GM12874 (cell line): ENCODE measurements around the gene TBC1D22B.

ENCODE experiments used
- TF ChIP-seq, protein P1 (sequence below): IDR thresholded peaks from 2 replicates; pipeline ENCODE4 v1.5.1; 2011; ENCODE audit warnings: low read depth, mild to moderate bottlenecking, control low read depth, low read length, moderate library complexity; ENCODE audit not compliant: insufficient read depth

Gene TBC1D22B

DNA sequence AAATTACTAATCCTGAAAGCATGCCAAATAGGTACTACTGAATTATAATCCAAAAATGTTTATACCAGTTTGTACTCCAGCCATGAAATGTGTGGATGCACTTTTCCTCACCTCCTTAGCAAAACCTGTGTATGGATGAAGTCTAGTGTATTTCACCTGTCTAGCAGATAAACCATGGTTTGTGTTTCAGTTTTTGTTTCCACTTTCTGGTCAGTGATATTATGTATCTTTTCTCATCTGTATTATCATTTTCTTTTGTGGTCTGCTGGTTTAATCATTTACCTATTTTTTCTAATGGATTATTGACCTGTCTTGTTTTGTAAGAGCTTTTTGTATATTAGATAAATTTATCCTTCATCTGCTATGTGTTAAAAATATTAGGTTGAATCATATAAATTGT lies 41.4 kb downstream of the TBC1D22B start:
- TF ChIP-seq, protein P1, sequence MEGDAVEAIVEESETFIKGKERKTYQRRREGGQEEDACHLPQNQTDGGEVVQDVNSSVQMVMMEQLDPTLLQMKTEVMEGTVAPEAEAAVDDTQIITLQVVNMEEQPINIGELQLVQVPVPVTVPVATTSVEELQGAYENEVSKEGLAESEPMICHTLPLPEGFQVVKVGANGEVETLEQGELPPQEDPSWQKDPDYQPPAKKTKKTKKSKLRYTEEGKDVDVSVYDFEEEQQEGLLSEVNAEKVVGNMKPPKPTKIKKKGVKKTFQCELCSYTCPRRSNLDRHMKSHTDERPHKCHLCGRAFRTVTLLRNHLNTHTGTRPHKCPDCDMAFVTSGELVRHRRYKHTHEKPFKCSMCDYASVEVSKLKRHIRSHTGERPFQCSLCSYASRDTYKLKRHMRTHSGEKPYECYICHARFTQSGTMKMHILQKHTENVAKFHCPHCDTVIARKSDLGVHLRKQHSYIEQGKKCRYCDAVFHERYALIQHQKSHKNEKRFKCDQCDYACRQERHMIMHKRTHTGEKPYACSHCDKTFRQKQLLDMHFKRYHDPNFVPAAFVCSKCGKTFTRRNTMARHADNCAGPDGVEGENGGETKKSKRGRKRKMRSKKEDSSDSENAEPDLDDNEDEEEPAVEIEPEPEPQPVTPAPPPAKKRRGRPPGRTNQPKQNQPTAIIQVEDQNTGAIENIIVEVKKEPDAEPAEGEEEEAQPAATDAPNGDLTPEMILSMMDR = no peak

DNA sequence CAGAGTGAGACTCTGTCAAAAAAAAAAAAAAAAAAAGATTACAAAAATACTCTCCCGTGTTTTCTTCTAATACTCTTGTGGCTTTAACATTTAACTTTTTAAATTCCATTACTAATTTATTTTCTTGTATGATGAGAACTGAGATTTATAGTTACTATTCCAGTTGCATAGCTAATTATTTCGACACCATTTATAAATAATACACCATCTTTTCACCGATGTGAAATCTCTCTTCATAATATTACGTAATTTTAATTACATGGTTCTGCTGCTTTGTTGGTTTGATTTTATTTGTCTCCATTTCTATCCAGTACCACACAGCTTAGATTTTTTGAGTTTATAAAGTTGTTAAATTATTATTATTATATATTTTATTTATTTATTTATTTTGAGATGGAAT lies 42.4 kb downstream of the TBC1D22B start:
- TF ChIP-seq, protein P1 = no peak

DNA sequence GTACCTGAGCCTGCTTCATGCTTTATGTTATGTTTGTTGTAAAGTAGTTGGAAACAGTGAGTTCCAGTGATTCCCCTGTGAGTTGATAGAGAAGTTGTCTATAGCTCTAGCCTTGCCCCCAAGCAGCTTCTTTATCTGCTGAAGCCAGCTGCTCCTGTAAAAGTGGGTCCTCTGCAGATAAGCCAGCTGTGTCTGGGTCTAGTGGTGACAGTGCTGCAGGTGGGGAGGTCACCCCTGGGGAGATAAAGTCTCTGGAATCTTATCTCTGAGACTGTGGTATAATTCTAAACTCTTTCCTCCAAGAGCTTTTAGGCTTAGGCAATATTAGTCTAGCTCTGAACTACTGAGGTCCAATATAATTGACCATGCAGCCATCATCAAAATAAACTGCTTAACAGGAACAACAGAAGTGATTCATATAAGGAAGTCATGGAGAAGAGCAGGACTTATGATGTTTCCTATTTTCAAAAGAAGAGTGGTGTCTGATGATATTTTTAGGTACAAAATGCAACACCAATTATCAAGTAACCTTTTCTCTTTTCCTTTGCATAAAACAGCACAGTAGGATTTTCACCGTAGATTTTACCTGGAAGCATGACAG lies 44.6 kb downstream of the TBC1D22B start:
- TF ChIP-seq, protein P1 = no peak

- TF ChIP-seq, protein P1 = no peak
Observed at GRCh38 chr6:37303091-37303660, 45.6 kb downstream of the TBC1D22B start.

- TF ChIP-seq, protein P1 = peak; percentile 68
Observed at GRCh38 chr6:37303891-37304503, 46.4 kb downstream of the TBC1D22B start.

DNA sequence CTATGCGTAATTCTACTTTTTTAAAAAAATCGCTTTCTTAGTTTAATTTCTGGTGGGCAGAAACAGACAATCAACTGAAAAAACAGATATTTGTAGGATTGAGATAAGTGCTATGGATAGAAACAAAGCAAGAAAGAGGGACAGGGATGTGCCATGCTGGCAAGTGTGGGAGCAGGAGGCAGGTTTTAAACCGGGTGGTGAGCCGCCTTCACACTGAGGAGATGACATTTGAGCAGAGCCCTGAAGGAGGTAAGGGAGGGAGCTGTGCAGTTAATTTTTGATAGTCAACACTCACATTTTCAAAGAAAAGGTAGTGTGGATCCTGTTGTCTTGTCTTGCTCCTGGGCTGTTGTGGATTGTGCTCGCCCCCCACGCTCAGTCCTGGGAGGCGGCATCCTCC lies 47.2 kb downstream of the TBC1D22B start:
- TF ChIP-seq, protein P1 = no peak

DNA sequence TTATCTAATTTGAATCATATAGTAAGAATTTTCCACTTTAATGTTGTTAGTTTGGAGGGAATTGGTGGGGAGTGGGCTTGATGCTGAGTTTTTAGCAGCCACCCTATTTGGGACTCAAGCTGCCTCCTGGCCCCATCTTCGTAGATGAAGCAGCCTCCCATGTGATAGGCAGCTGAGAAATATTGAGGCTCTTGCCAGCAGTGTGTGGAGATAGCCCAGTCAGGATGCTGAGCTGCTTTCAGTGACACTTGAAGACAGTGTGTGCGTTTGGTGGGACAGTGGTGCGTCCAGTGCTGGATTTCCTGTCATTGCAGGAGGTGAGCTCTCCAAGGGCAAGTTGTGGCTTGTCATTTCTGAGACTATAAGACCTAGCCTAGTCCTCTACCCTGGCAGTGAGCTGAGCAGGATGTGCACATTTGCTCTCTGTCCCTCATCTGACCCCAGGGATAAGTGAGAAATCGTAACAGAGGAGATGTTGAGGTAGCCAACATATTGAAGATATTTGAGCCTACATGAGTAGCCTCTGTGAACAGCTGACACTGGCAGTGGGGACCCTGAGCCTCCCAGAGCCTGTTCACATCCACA lies 48.4 kb downstream of the TBC1D22B start:
- TF ChIP-seq, protein P1 = no peak
